ENCODE measurements around the gene IL26.
"Not testable (repeated sequence)": the region's sequence is repeated elsewhere in the genome, so short reads cannot be mapped to it uniquely, and the experiment has no call there.

IL26 gene

DNA sequence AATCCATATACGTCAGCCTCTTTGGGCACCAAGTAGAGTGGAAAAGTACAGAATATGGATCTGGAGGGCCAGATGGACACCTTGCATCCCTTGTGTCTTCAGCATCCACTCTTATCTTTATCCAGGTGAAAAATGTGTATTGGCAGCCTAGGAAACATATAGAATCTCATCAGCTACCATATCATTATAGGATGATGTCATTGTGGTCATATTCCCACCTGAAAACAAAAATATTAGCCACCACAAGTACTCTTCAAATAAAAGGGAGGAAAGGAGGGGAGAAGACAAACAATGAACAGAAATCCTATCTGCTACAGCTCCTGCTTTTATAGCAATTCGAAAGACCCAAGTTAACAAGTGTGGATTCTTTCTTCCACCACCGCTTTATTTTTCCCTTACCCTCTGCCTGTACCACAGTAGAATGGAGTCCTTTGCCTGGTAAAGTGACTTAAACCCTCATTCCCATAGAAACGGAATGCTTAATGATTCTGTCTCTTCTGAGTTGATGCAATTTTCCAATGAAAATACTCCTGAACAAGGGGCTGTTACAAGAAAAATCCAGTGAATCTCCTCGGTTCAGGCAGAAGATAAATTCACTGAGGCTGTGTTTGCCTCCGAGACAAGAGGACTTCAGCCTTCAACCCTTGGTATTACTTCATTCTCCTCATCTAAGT, 13.8 kb upstream of the IL26 start:
- DNase-seq (ENCODE audit: low read depth) = no peak

DNA sequence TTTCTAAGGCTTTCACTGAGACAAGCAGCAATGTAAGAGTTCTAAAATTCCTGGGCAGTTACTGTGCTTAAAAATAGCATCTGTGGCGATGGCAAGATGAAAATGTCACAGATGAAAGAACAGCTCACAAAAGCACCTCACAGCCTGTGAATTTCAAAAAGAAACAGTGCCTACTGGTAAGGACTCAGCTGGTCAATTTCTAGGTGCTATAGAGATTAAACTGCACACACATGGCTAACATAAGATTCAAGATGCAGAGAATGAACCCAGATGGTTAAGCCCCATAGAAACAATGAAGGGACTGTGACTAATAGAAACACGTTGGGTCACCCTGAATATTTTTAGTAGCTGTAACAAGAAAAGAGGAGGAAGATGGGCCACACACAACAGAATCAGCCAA, 12.0 kb upstream of the IL26 start:
- DNase-seq (ENCODE audit: low read depth) = no peak

DNA sequence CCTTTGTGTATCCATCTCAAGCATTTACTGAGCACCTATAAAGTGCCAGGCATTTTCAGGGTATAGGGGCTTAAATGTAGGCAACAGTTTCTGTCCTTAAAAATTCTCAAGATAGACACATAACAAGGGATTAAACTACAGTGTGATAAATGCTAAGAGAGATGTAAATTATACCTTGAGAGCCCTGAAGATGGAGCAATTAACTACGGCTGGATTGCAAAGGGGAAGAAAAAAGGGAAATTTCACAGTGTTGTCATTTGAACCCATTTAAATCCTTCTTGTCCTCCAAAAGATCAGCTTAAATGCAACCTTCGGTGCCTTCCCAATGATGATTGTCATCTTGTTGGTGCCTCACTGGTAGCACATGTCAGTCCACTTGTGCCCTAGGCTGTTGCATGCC, 11.5 kb upstream of the IL26 start:
- DNase-seq (ENCODE audit: low read depth) = no peak

DNA sequence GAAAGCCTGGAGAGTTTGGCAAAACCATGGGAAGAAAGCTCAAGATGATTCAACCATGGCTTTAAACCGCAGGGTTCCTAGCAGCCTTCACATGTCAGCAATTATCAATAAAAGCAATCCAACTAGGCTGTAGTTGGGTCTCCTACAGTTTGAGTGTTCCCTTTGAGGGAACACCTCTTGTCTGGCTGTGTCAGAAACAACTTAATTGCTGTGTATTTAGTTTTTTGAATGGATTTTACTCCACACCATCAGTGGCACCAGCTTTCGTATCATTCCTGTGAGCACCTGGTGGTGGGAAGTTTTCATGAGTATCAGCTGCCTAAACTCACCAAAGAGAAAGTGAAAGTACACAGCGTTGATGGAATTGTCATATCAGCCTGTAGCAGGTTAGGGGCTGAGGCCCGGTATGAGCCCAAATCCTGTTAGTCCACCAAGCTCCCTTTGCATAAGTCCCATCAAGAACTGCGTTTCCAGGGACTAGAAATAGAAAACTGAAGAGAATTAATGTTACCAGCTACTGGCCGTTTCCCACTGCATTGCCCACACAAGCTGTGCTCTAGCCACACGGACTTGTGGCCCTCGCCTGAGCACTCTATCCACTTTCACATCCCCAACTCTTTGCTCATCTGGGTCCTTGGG, 10.9 kb upstream of the IL26 start:
- peak; percentile 5 for DNase-seq (ENCODE audit: low read depth)

DNA sequence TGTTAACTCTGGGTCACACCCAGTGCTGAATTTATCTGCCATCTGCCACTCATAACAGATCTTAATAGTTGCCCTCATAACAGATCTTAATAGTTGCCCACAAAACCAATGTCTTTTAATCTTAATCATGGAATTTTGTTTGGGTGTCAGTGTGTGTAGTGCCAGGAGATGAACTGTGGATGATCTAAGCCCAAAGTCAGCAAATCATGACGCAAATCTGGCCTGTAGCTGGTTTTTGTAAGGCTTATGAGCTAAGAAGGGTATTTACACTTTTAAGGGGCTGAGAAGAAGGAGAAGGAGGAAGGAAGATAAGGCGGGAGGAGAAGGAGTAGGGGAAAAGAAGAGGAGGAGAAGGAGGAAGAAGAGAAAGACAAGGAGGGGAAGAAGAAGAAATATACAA, 10.0 kb upstream of the IL26 start:
- DNase-seq (ENCODE audit: low read depth) = no peak

DNA sequence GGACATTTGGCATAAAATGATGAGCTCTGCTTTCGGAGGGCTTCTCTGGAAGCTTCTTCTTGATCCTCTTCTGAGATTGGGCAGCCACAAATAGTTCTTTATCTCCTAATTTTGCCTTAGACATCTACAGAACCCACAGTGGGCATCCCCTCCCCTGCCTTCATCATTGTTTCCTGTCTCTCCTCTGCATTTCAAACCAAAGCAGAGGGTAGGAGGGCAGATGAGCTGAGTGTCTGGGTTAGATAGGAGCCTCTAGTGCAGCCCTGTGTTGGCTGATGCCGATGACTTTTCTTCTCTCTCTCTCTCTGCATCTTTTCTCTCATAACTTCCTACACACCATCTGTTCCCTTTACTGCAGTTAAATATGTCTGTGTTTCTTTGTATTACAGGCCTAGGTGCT, 8.5 kb upstream of the IL26 start:
- DNase-seq (ENCODE audit: low read depth) = no peak

DNA sequence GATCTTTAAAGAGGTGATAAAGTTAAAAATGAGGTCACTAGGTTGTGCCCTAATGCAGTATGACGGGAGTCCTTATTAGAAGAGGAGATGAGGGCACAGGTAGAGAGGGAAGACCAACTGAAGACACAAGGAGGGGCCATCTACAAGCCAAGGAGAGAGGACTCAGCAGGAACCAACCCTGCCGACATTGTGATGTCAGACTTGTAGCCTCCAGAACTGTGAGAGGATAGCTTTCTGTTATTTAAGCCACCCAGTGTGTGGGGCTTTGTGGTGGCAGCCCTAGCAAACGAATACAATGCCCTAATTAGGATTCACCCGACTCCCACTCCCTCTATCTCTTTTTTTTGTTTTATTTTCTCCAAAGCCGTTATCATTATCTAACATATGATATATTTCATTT, 7.9 kb upstream of the IL26 start:
- no peak for DNase-seq (ENCODE audit: low read depth)

DNA sequence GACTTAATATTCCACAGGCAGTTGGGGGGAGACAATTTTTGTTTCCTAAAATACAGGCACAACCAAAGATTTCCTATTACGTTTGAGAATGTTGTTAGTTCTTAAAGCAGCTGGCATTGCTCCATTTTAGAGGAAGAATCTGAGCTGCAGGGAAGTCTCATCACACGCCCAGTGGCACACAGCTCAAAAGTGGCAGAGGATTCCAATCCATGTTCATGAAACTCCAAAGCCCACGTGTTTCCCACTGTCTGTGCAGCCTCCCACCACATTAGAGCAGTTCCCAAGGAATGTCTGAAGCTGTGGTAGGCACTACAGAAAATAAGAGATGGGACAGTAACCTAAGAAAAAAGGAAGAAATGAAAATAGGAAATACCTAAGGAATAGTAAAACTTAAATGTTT, 6.1 kb upstream of the IL26 start:
- DNase-seq (ENCODE audit: low read depth) = no peak

DNA sequence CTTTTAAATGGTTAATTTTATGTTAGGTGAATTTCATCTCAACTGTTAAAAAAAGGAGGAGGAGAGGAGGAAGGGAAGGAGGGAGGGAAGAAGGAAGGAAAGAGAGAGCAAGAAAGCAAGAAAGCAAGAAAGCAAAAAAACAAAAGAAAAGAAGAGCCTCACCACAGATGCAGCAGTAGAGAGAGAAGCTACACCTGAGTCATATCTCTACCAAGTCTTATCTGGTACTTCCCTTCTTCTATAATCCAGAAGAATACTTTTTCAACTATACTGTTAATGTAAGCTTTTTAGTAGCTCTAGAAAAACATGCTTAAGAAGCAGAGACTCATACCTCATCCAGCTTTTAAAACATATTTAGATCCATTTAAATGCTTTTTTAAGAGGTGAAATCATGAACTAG, 5.6 kb upstream of the IL26 start:
- no peak for DNase-seq (ENCODE audit: low read depth)

DNA sequence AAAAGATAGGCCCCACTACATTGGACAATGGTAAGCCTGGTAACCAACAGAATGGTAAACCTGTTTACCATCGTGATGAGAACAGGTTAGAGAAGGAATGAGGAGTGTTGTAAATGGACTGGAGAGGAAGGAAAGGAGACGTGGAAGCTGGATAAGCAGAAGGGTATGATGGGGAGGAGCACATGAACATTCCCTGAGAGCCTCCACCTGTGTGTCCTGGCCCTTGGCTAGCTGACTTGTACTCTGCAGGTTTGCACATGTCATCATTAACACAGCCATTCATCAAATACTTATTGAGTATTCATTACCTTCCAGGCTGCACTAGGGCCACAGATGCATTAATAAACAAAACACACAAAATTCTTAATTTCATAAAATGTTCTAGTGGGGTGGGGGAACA, 4.3 kb upstream of the IL26 start:
- no peak for DNase-seq (ENCODE audit: low read depth)

DNA sequence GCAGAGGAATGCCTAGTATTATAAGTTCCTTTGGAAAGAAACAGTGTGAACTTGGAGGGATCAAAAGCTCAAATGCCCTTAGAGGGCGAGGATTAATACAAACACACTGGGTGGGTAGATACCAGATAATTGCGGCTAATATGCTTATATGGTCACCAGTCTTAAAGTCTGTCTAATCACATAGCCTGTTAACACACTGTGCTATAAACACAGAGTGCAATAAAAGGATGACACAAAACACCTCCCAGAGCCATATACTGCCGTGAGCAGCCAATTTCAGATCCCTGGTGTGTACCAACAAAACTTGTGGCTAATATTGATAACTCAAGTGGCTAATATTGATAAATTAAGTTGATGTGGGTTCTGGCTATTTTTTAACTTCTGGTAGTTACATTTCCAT, 1.7 kb upstream of the IL26 start:
- no peak for DNase-seq (ENCODE audit: low read depth)

DNA sequence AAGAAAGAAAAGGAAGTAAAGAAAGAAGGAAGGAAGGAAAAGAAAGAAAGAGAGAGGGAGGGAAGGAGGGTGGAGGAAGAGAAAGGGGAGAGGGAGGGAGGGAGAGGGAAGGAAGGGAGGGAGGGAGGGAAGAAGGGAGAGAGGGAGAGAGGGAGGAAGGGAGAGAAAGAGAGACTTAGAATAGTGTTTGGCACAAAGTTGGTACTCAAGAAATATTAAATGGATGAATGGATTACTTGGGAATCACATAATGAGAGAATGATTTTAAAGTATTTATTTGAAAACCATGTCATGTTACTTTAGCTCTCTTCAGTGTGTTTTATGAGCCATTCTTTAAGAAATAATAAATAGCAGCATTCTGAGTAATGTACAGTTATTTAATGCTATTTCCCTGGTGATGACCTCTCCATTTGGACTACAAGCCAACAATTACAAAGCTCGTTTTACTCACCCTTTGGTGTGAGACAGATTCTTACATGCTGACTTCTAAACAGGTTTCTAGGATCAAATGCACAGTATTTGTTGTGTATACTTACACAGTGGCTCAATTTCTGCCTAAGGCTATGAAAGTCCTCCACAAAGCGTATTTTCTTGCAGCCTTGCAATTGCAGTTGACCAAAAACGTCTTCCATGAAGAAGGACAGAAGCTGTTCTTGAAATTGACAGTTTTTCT, 861 bp downstream of the IL26 start:
- DNase-seq (ENCODE audit: low read depth) = no peak

DNA sequence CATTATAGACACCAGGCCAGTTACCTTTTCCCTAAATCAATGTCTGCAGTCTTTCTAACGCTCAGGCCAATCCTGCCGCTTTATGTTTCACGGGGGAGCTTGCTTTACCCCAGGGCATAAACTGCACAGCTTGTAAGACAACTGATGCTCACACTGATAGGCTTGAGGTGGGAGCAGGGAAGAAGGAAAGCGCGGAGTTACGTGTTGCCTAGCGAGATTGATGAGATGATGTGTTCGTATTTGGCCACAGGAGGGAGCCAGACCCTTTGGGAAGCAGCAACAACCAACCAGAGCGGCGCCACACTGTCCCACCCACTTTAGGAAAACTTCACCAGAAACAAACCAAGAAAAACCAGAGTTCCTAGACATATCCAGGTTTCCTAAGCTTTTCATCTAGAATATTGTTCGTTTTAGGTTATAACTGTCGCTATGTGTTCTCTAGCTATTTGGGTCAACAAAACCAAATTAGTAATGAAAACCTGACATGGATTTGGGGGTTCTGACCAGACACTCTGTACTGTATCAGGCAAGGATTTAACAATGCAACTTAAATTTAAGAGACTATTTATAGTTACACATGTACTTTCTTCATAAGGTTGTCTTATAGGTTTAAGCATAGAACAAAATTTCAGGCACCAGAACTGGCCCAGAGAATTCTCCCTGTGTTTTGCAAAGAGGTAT, 2.4 kb downstream of the IL26 start:
- peak; percentile 41 for DNase-seq (ENCODE audit: low read depth)

DNA sequence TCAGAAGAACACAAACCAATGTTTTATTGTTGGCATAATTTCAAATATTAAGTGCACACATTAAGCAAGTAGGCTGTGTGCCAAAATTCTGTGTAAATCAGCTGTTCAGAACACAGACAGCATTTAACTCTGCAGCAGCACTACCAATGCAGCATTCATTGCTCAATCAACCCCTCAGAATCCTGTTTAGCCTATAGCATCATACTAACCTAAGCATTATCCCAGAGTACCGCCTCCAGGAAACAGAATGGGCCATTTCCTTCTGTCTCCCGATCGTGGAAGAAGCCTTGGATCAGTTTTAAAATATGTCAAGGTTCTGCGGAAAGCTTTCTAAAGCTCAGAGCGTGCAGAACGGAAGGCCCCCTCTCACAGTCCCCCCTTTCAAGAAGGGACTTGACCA, 3.3 kb downstream of the IL26 start:
- DNase-seq (ENCODE audit: low read depth) = no peak

DNA sequence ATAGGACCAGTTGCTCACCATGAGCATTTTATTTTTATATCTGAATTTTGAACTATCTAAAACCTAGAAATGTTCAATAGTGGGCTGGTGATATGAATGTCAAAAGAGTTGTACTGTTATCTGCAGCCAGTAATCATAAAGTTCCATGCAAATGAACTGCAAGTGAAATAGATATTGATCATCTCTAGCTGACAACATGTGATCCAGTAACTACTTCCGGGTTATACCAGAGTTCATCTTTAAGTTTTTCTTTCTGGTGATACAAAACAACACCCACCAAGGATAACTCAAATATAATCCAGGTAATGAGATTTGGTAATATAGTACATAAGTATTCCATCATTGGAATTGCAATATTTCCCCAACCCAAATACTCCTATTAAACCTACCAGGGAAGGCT, 4.1 kb downstream of the IL26 start:
- DNase-seq (ENCODE audit: low read depth) = no peak

DNA sequence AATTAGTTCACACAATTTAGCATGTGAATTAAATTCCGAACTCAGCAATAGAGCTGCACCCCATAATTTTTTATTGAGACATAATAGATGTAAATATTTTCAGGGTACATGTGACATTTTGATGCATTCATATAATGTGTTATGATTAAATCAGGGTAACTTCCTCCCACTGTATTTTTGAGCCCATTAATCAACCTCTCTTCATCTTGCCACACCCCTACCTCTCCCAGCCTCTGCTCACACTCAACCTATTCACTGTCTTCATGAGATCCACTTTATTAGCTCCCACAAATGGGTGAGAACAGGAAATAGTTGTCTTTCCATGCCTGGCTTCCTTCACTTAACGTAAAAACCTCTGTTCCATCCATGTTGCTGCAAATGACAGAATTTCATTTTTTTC, 14.7 kb downstream of the IL26 start:
- no peak for DNase-seq (ENCODE audit: low read depth)

DNA sequence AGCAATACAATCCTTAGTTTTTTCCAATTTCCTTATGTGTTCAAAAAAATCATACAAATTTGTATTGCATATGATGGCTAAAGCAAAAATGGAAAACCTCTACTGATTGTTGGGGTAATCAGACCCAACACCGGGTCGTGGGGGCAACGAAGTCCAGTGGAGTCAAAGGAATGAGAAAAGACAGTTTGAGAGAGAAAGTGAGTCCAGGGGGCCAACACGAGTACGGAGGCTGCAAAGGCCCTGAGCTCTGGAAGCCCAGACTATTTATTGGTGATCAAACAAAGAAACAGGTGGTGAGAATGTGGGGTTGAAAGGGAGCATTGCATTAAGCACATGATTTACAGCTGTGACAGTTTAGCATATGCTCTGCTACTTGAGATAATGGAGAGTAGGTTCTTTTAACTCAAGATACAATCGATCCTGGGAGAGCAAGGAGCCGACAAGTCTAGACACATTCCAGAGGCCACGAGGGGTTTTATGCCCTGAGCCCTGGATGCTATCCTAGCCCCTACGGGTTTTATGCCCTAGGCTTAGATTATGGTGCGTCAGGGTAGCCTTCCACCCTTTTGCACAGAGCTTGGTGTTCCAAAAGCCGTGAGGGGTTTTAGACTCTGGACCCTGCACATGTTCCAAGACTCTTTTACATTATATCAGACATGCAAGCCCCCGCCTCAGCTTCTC, 16.4 kb downstream of the IL26 start:
- DNase-seq (ENCODE audit: low read depth) = not testable (repeated sequence)

DNA sequence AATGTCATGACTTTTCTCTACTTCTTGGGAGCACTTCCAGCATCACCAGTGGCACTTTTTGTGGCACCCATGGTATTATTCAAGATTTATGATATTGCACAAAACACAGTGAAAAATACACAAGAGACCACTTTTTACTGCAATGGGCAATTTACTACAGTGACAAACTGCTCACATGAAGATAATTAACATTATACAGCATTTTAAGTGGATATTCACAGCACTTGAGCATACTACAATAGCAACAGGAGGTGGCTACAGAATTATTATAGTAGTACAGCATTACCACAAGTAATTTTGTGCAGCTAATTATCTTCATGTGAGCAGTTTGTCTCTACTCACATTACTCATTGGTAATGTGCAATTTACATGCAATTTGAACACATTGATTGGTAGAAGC, 18.3 kb downstream of the IL26 start:
- DNase-seq (ENCODE audit: low read depth) = no peak

DNA sequence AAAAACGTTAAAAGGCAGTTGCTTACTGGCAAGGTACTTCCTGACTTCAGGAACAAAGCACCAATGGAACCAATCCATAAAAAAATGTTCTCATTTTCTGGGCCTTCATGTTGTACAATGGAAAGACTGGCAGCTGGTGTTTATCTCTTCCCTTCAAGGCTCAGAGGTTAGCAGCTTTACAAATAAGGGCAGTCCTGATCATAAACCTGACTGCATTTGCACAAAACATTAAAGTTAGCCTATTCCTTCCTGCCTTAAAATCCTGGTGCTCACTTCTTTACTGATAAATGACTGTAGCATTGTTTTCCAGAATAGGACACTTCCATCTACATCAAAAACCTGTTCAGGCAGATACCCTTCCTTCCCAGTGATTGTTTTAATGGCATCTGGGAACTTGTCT, 19.2 kb downstream of the IL26 start:
- no peak for DNase-seq (ENCODE audit: low read depth)

DNA sequence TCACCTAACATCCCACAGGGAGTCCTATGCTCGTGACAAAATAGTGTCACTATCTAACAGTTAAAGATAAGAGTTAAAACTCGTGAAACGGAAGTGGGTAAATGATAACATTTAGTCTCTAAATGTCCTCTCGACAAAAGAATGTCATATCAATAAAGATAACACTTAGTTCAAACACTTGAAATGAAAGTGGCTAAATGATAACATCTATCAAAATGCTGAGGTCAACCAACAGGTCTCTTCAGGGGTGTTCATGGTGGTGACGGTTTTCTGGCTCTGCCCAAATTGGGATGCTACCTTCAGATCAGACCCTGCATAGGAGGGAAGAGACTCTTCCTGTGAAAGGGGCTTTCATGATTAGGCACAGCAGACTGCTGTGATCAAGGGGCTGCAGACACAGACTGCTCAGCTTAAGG, 22.1 kb downstream of the IL26 start:
- DNase-seq (ENCODE audit: low read depth) = no peak

DNA sequence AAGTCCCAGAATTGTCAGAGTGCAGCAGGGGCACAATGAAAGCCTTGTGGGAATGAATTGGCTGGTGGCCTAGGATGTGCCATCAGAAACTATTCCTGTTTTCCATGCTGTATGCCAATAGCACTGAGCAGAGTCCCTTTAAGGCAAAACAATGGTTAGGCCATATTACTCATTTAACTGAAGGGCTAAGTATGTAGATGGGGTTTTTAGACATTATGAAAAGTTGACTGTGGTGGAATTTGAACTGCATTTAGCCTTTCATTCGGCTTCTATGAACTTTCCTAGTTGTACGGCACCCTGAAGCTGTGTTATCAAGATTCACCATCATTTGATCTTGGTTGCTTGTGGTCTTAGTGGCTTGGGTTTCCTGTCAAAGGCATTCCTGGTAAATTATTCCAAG, 24.8 kb downstream of the IL26 start:
- no peak for DNase-seq (ENCODE audit: low read depth)

DNA sequence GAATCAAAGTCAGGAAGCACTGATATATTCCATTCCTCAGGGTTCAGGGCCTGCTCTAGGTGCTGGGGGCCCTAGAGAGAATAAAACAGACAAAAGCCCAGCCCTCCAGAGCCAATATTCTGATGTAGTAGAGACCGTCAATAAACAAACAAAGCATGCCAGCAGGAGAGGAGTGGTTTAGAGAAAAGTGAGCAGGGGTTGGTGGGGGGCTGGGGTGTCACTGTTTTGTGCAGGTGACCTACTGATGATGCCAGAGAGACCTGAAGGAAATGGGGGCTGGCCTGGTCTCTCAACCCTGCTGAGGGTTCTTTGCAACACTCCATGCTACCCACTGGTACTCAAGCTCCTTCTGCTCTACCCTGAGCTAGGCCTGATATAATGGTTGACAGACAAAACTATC, 26.5 kb downstream of the IL26 start:
- no peak for DNase-seq (ENCODE audit: low read depth)

All from stimulated activated CD8-positive, alpha-beta memory T cell treated with anti-CD3 and anti-CD28 coated beads, Interleukin-15, amount 100 ng/mL, for 1 hour (primary cell).